ENCODE data around the gene EPHB2. TPM values are rescaled to one million over a fixed set of nuclear protein-coding genes. Genes with fewer than 3 reads are reported as not detected.

Gene EPHB2
- total RNA-seq, 2 donors from 2014 or later, result 34.0 to 50.7 TPM

DNA sequence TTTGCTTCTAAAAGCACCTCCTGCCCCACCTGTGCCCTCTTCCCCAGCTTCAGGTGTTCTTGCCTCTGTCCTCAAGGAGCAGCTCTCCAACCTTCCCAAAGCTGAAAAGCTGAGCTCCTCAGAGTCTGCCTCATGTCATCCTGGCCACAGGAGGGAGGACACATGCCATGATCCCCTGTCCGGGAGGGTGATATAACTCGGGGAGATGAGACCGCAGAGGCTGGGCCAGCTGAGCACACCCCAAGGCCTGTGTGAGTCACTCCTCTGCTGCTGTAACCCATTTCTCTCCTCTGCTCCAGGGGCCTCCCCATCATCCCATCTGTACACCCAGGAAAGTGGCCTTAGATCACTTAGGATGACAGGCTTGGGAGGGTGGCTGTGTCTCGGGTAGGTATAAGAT lies 49.8 kb downstream of the EPHB2 start:
- peaks cover 10% of the 10 kb centered on the region for H3K4me1 Mint-ChIP-seq
- Histone ChIP-seq H3K36me3 (ENCODE audit: control insufficient read depth, insufficient read depth, low read length) (no peaks in the 10 kb centered on the region), H3K27me3 (ENCODE audit: control insufficient read depth, insufficient read depth, low read length, poor library complexity, severe bottlenecking) (peaks cover 21% of the 10 kb centered on the region), H3K9me3 (ENCODE audit: control insufficient read depth, low read length) (no peaks in the 10 kb centered on the region), H3K9ac (ENCODE audit: extremely low read depth, low read length, poor library complexity, severe bottlenecking) (no peak overlapping the region), H3K27ac (ENCODE audit: low read depth, low read length) (no peak overlapping the region), H3K4me1 (ENCODE audit: control insufficient read depth, insufficient read depth, low read length) (no peaks in the 10 kb centered on the region), H3K4me3 (ENCODE audit: low read length) (no peak overlapping the region)
- no peaks in the 10 kb centered on the region for H3K36me3 Mint-ChIP-seq (ENCODE audit: low read depth)
- 92 to 98% methylated on average over 2 to 4 of the region's 4 CpGs for WGBS, 2 experiments (ENCODE audit: insufficient coverage in 1 of 2, insufficient read length in 1 of 2)
- no peak overlapping the region for H3K27ac Mint-ChIP-seq
- peaks cover 44% of the 10 kb centered on the region for H3K27me3 Mint-ChIP-seq (ENCODE audit: insufficient read depth)
- H3K9me3 Mint-ChIP-seq, result no peaks in the 10 kb centered on the region
- no peak overlapping the region for H3K4me3 Mint-ChIP-seq
- TF ChIP-seq CTCF (conservative IDR thresholded peaks at IDR 0.05), result no peak
- DNase-seq, result no peak

- H3K27me3 Mint-ChIP-seq (ENCODE audit: insufficient read depth), result peaks cover 51% of the 10 kb centered on the region
- H3K36me3 Mint-ChIP-seq (ENCODE audit: low read depth), result no peaks in the 10 kb centered on the region
- no peaks in the 10 kb centered on the region for H3K9me3 ChIP-seq (ENCODE audit: control insufficient read depth, low read length)
- WGBS, 2 experiments (ENCODE audit: insufficient coverage in 1 of 2, insufficient read length in 1 of 2), result 93 to 100% methylated on average over 1 to 4 of the region's 6 CpGs
- no peak overlapping the region for H3K27ac ChIP-seq (ENCODE audit: low read depth, low read length)
- no peak for TF ChIP-seq CTCF (conservative IDR thresholded peaks at IDR 0.05)
- no peak overlapping the region for H3K27ac Mint-ChIP-seq
- no peak overlapping the region for H3K4me3 ChIP-seq (ENCODE audit: low read length)
- H3K4me3 Mint-ChIP-seq, result no peak overlapping the region
- H3K9me3 Mint-ChIP-seq, result no peaks in the 10 kb centered on the region
- peaks cover 26% of the 10 kb centered on the region for H3K27me3 ChIP-seq (ENCODE audit: control insufficient read depth, insufficient read depth, low read length, poor library complexity, severe bottlenecking)
- no peak overlapping the region for H3K9ac ChIP-seq (ENCODE audit: extremely low read depth, low read length, poor library complexity, severe bottlenecking)
- H3K4me1 Mint-ChIP-seq, result peaks cover 10% of the 10 kb centered on the region
- no peaks in the 10 kb centered on the region for H3K4me1 ChIP-seq (ENCODE audit: control insufficient read depth, insufficient read depth, low read length)
- DNase-seq, result no peak
- no peaks in the 10 kb centered on the region for H3K36me3 ChIP-seq (ENCODE audit: control insufficient read depth, insufficient read depth, low read length)
Observed at GRCh38 chr1:22761101-22761500, 50.5 kb downstream of the EPHB2 start.

- no peaks in the 10 kb centered on the region for H3K36me3 ChIP-seq (ENCODE audit: control insufficient read depth, insufficient read depth, low read length)
- no peak overlapping the region for H3K4me3 ChIP-seq (ENCODE audit: low read length)
- Mint-ChIP-seq H3K4me1 (peaks cover 10% of the 10 kb centered on the region), H3K9me3 (no peaks in the 10 kb centered on the region), H3K27ac (no peak overlapping the region), H3K27me3 (ENCODE audit: insufficient read depth) (peaks cover 54% of the 10 kb centered on the region), H3K4me3 (no peak overlapping the region), H3K36me3 (ENCODE audit: low read depth) (no peaks in the 10 kb centered on the region)
- H3K4me1 ChIP-seq (ENCODE audit: control insufficient read depth, insufficient read depth, low read length), result no peaks in the 10 kb centered on the region
- DNase-seq, result no peak
- H3K9ac ChIP-seq (ENCODE audit: extremely low read depth, low read length, poor library complexity, severe bottlenecking), result no peak overlapping the region
- TF ChIP-seq CTCF (conservative IDR thresholded peaks at IDR 0.05), result no peak
- H3K9me3 ChIP-seq (ENCODE audit: control insufficient read depth, low read length), result no peaks in the 10 kb centered on the region
- peaks cover 27% of the 10 kb centered on the region for H3K27me3 ChIP-seq (ENCODE audit: control insufficient read depth, insufficient read depth, low read length, poor library complexity, severe bottlenecking)
- no peak overlapping the region for H3K27ac ChIP-seq (ENCODE audit: low read depth, low read length)
- 95 to 98% methylated on average over 5 to 13 of the region's 13 CpGs for WGBS, 2 experiments (ENCODE audit: insufficient coverage in 1 of 2, insufficient read length in 1 of 2)
Observed at GRCh38 chr1:22761821-22762220, 51.2 kb downstream of the EPHB2 start.
